OCI-LY7 (cell line): ENCODE data around the gene PNO1.

ENCODE experiments used
- CTCF ChIP-seq: fragments of 200-600 bp; sonication (generic); conservative IDR thresholded peaks from 2 replicates; pipeline ENCODE4 v1.5.1; 2014; ENCODE audit warnings: mild to moderate bottlenecking, antibody characterized with exemption, low read length, moderate library complexity, mixed read lengths
- EZH2phosphoT487 ChIP-seq: fragments of 200-600 bp; sonication (generic); IDR thresholded peaks from 2 replicates; pipeline ENCODE4 v1.6.1; 2018; ENCODE audit warnings: low read depth, borderline replicate concordance, mild to moderate bottlenecking, mixed run types, antibody characterized with exemption, low read length, moderate library complexity, mixed read lengths

GRCh38 chr2:68155618-68156017, 2.1 kb upstream of the PNO1 start:
- no peak for TF ChIP-seq CTCF
- no peak for TF ChIP-seq EZH2phosphoT487
